GM12891 (cell line): Measurements from ENCODE around the gene SCGB1D1.

ENCODE experiments used
- PAX5 ChIP-seq: IDR thresholded peaks from 2 replicates; pipeline ENCODE4 v1.6.1; 2011; ENCODE audit warnings: low read length, moderate library complexity, mild to moderate bottlenecking; ENCODE audit not compliant: insufficient read depth, severe bottlenecking
- POLR2A ChIP-seq: IDR thresholded peaks from 2 replicates; pipeline ENCODE4 v1.6.1; 2011; ENCODE audit warnings: low read depth, low read length, control low read depth
- POLR2AphosphoS5 ChIP-seq: IDR thresholded peaks from 2 replicates; pipeline ENCODE4 v1.6.1; 2011; ENCODE audit warnings: low read depth, low read length, control low read depth
- SPI1 ChIP-seq: IDR thresholded peaks from 2 replicates; pipeline ENCODE4 v1.6.1; 2011; ENCODE audit warnings: low read depth, low read length, control low read depth
- TAF1 ChIP-seq: IDR thresholded peaks from 2 replicates; pipeline ENCODE4 v1.6.1; 2011; ENCODE audit warnings: low read depth, low read length, control low read depth

GRCh38 chr11:62182147-62182891 is 7.7 kb upstream of the SCGB1D1 start:
- no peak for TF ChIP-seq PAX5
- no peak for TF ChIP-seq POLR2A
- TF ChIP-seq POLR2AphosphoS5 = no peak
- no peak for TF ChIP-seq SPI1
- no peak for TF ChIP-seq TAF1
